Endothelial cell of umbilical vein (primary cell): ENCODE results near the gene TECTB. TPM values are rescaled to one million over a fixed set of nuclear protein-coding genes. Genes with fewer than 3 reads are reported as not detected.

Experiments
- BruUV-seq: library from RNA; stranded (reverse); fragments of 400-500 nt; replicated peaks from 2 replicates; lab custom pipeline; 2021; lab: Mats Ljungman, UMichigan
- CTCF ChIA-PET: fragments of 300-600, 350-600 bp; sonication (Branson Sonifier 250); formaldehyde crosslinking; loops from one replicate; lab custom pipeline; 2021; ENCODE audit warnings: antibody characterized with exemption, inconsistent platforms; lab: Charles Lee
- POLR2A ChIA-PET: fragments of 300-600, 350-600 bp; sonication (Branson Sonifier 250); formaldehyde crosslinking; loops from one replicate; lab custom pipeline; 2021; ENCODE audit warnings: antibody characterized with exemption, inconsistent platforms; lab: Charles Lee
- DNase-seq: peaks from one replicate; pipeline ENCODE4 v3.0.0-alpha.2; 2011; ENCODE audit warnings: low read depth, low spot score
- FAIRE-seq: peaks from 2 replicates; lab custom pipeline; 2011; peaks lifted over from hg19 to GRCh38; lab: Jason Lieb, UNC
- H2AFZ ChIP-seq: 2 replicates; pipeline ENCODE4 v1.6.0; 2012; ENCODE audit warnings: low read depth, low read length, control low read depth, inconsistent platforms
- H3K27ac ChIP-seq: 2 replicates; pipeline ENCODE4 v1.5.1; 2011; ENCODE audit warnings: low read depth, mild to moderate bottlenecking, control low read depth, low read length, moderate library complexity; ENCODE audit not compliant: insufficient read depth
- H3K27me3 ChIP-seq, 2 experiments: 2 replicates each; pipeline versions ENCODE4 v1.6.0 to v1.6.1; 2011; ENCODE audit warnings: low read length in 2 of 2, mixed read lengths in 1 of 2; ENCODE audit not compliant: control insufficient read depth in 2 of 2, insufficient read depth in 2 of 2
- H3K36me3 ChIP-seq, 2 experiments: 2 replicates in 1 of 2; 3 replicates in 1 of 2; pipeline ENCODE4 v1.5.1; 2011; ENCODE audit warnings: low read length in 2 of 2, mild to moderate bottlenecking in 1 of 2, moderate library complexity in 1 of 2; ENCODE audit not compliant: control insufficient read depth in 2 of 2, insufficient read depth in 2 of 2; ENCODE audit errors: extremely low read depth in 1 of 2
- H3K4me1 ChIP-seq: 3 replicates; pipeline ENCODE4 v1.5.1; 2011; ENCODE audit warnings: mild to moderate bottlenecking, low read length; ENCODE audit not compliant: control insufficient read depth, insufficient read depth; ENCODE audit errors: extremely low read depth
- H3K4me2 ChIP-seq: 2 replicates; pipeline ENCODE4 v1.6.1; 2011; ENCODE audit warnings: low read length, control low read depth, mixed read lengths; ENCODE audit not compliant: insufficient read depth
- H3K4me3 ChIP-seq, 3 experiments: fragments of 200-600 bp in 1 of 3; sonication (generic), shearing (Covaris generic) in 1 of 3; replicated peaks in 1 of 3; 2 replicates each; pipeline ENCODE4 v1.5.1; 2011 to 2016; ENCODE audit warnings: control low read depth in 3 of 3, low read length in 3 of 3, mild to moderate bottlenecking in 2 of 3, inconsistent platforms in 1 of 3, low read depth in 1 of 3, moderate library complexity in 1 of 3; ENCODE audit not compliant: insufficient read depth in 1 of 3
- H3K79me2 ChIP-seq: 2 replicates; pipeline ENCODE4 v1.6.0; 2012; ENCODE audit warnings: low read length, inconsistent platforms; ENCODE audit not compliant: control insufficient read depth, insufficient read depth
- H3K9ac ChIP-seq: replicated peaks from 2 replicates; pipeline ENCODE3; 2011; ENCODE audit warnings: low read length, control low read depth; ENCODE audit not compliant: insufficient read depth; ENCODE audit errors: extremely low read depth
- H3K9me1 ChIP-seq: replicated peaks from 3 replicates; pipeline ENCODE4 v1.6.0; 2011; ENCODE audit warnings: mild to moderate bottlenecking, low read length; ENCODE audit not compliant: control insufficient read depth, insufficient read depth; ENCODE audit errors: extremely low read depth
- H3K9me3 ChIP-seq: replicated peaks from 2 replicates; pipeline ENCODE4 v1.5.1; 2012; ENCODE audit warnings: low read length, inconsistent platforms; ENCODE audit not compliant: control insufficient read depth, insufficient read depth
- H4K20me1 ChIP-seq: replicated peaks from 2 replicates; pipeline ENCODE3; 2011; ENCODE audit warnings: mild to moderate bottlenecking, low read length; ENCODE audit not compliant: control insufficient read depth, insufficient read depth; ENCODE audit errors: extremely low read depth
- CTCF ChIP-seq, 2 donors: IDR thresholded peaks; 1 replicate in 1 of 2; 2 replicates in 1 of 2; pipeline ENCODE4 v1.5.1; 2011; ENCODE audit warnings: low read length in 2 of 2, mild to moderate bottlenecking in 2 of 2, moderate library complexity in 2 of 2, control low read depth in 1 of 2, inconsistent platforms in 1 of 2, low read depth in 1 of 2; ENCODE audit not compliant: insufficient read depth in 1 of 2; ENCODE audit errors: extremely low read depth in 1 of 2
- EZH2 ChIP-seq: IDR thresholded peaks from 2 replicates; pipeline ENCODE4 v1.6.1; 2012; ENCODE audit warnings: borderline replicate concordance, low read depth, mild to moderate bottlenecking, moderate library complexity, low read length, inconsistent platforms; ENCODE audit not compliant: severe bottlenecking
- FOS ChIP-seq: IDR thresholded peaks from 2 replicates; pipeline ENCODE4 v1.6.1; 2011; ENCODE audit warnings: mild to moderate bottlenecking, low read length, moderate library complexity, borderline replicate concordance; ENCODE audit not compliant: insufficient read depth
- GATA2 ChIP-seq: IDR thresholded peaks from 2 replicates; pipeline ENCODE4 v1.7.0; 2011; ENCODE audit warnings: low read depth, mild to moderate bottlenecking, moderate library complexity, mixed read lengths, low read length; ENCODE audit not compliant: insufficient read length, insufficient read depth
- JUN ChIP-seq: IDR thresholded peaks from 2 replicates; pipeline ENCODE4 v1.6.1; 2011; ENCODE audit warnings: borderline replicate concordance, low read depth; ENCODE audit not compliant: insufficient read length, insufficient read depth
- MAX ChIP-seq: IDR thresholded peaks from 2 replicates; pipeline ENCODE4 v1.6.1; 2011; ENCODE audit not compliant: insufficient read depth, insufficient read length
- MYC ChIP-seq: IDR thresholded peaks from one replicate; pipeline ENCODE4 v1.6.1; 2011; ENCODE audit warnings: mild to moderate bottlenecking, low read depth, low read length
- POLR2A ChIP-seq: IDR thresholded peaks from 2 replicates; pipeline ENCODE4 v1.6.1; 2012; ENCODE audit warnings: low read depth, mild to moderate bottlenecking, control low read depth, low read length
- POLR2AphosphoS5 ChIP-seq: IDR thresholded peaks from 2 replicates; pipeline ENCODE4 v1.6.1; 2012; ENCODE audit warnings: low read depth, mild to moderate bottlenecking, control low read depth, low read length, moderate library complexity; ENCODE audit not compliant: insufficient read depth
- dilution Hi-C: fragments of 300-500 bp; cut with MboI; formaldehyde crosslinking; loops from one replicate; pipeline ENCODE4 v1.15.0; 2019; ENCODE audit warnings: low sequenced_read_pairs; ENCODE audit not compliant: extremely low pct_ligation_motif_present
- intact Hi-C: fragments of 100-400 bp; cut with micrococcal nuclease; formaldehyde crosslinking; loops from one replicate; pipeline ENCODE4 v1.10.0; 2022
- polyA plus RNA-seq, 4 experiments: library from polyadenylated mRNA; depleted of rRNA in 3 of 4; stranded (reverse) in 3 of 4; unstranded in 1 of 4; fragments of >200 nt; gene quantifications; 2 replicates each; pipeline versions ENCODE4 v1.2.1 to v1.2.3, GENCODE V29; 2011 to 2012; ENCODE audit warnings: missing spikeins in 1 of 4
- total RNA-seq: library from RNA; stranded (reverse); gene quantifications from 2 replicates; pipeline ENCODE4 v1.2.3, GENCODE V29; 2021

Gene TECTB
- total and polyA plus RNA-seq, 2 donors (not counting 3 experiments of a cell fraction or from before 2014, with no cell fraction given): not detected

- no peak for DNase-seq
- dilution Hi-C loops: no loop called here
- H3K27me3 ChIP-seq: no peaks in the 10 kb centered on the region
- no peak overlapping the region for H3K4me2 ChIP-seq
- H3K4me1 ChIP-seq: no peaks in the 10 kb centered on the region
- no peaks in the 10 kb centered on the region for H3K9me1 ChIP-seq
- ChIA-PET POLR2A (no interaction called here), CTCF (no interaction called here)
- FAIRE-seq: no peak
- no TSS peak for BruUV-seq
- no peak overlapping the region for H3K27ac ChIP-seq
- H3K79me2 ChIP-seq: no peaks in the 10 kb centered on the region
- no peak overlapping the region for H2AFZ ChIP-seq
- no peak overlapping the region for H3K4me3 ChIP-seq
- no peaks in the 10 kb centered on the region for H4K20me1 ChIP-seq
- no peaks in the 10 kb centered on the region for H3K9me3 ChIP-seq
- no peak overlapping the region for H3K9ac ChIP-seq
- TF ChIP-seq CTCF (IDR thresholded peaks at IDR 0.05; ENCODE audit: extremely low read depth in 1 of 2, insufficient read depth in 1 of 2, low read depth in 1 of 2, low read length in 2 of 2) (no peak), JUN (no peak), MAX (no peak), POLR2A (no peak), FOS (no peak), MYC (no peak), POLR2AphosphoS5 (no peak), GATA2 (no peak), EZH2 (no peak)
- intact Hi-C loops: no loop called here
- H3K36me3 ChIP-seq: no peaks in the 10 kb centered on the region
Measured at GRCh38 chr10:112345743-112346142, 62.5 kb downstream of the TECTB start.
